NCI-H82 treated with DMSO at 0.1 percent for 48 hours (cell line): Measurements from ENCODE around the gene SRA1.

ENCODE experiments used
- DNase-seq: peaks from one replicate; lab custom pipeline; 2025; ENCODE audit not compliant: unreplicated experiment; lab: John Stamatoyannopoulos, UW

The SRA1 gene

DNA sequence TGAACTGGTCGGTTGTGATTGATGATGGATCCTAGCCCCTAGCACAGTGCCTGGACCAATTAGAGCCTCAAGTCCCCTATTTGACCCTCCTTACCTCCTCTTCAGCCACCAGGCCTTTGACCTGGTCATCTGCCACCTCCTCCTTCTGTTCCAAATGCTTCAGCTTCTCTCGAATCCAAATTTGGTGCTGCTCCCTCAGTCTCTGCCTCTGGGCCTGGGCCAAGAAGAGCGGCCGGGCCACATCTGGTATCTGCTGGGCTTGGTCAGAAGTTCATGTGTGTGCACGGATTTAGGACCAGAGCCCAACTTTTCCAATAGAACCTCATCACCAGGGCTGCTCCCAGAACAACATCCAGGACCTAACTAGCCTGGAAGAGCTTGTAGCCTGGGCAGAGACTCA is 13.8 kb upstream of the SRA1 start:
- DNase-seq, result no peak

- DNase-seq, result no peak
These were observed 13.2 kb upstream of the SRA1 start for GRCh38 chr5:140570488-140570887.

- no peak for DNase-seq
These were observed 12.8 kb upstream of the SRA1 start for GRCh38 chr5:140570058-140570457.

DNA sequence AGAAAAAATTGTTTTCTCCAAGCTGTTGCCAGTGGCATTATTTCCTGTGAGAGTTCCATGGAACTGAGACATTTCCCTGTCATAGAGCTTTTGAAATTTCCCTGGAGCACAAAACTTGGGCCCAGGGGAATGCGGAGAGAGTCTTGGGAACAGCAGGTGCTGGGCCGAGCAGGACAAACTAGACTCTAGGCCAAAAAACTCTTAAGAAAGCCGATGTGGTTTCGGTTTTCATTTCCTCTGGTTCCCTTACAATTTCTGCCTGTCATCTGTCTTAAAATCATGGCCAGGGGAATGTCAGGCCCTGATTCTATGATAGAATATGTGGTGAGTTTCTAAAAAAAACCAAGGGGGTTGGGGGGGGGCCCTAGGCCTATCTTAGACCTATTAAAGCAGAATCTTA is 11.9 kb upstream of the SRA1 start:
- no peak for DNase-seq

DNA sequence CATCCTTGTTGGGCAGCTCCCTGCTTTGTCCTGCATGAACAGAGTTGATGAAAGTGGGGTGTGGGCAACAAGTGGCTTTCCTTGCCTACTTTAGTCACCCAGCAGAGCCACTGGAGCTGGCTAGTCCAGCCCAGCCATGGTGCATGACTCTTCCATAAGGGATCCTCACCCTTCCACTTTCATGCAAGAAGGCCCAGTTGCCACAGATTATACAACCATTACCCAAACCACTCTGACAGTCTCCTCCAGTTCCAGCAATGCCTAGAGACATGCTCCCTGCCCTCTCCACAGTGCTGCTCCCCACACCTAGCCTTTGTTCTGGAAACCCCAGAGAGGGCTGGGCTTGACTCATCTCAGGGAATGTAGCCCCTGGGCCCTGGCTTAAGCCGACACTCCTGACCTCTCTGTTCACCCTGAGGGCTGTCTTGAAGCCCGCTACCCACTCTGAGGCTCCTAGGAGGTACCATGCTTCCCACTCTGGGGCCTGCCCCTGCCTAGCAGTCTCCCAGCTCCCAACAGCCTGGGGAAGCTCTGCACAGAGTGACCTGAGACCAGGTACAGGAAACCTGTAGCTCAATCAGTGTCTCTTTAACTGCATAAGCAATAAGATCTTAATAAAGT is 11.3 kb upstream of the SRA1 start:
- no peak for DNase-seq

GRCh38 chr5:140567871-140568270 is 10.6 kb upstream of the SRA1 start:
- no peak for DNase-seq

DNA sequence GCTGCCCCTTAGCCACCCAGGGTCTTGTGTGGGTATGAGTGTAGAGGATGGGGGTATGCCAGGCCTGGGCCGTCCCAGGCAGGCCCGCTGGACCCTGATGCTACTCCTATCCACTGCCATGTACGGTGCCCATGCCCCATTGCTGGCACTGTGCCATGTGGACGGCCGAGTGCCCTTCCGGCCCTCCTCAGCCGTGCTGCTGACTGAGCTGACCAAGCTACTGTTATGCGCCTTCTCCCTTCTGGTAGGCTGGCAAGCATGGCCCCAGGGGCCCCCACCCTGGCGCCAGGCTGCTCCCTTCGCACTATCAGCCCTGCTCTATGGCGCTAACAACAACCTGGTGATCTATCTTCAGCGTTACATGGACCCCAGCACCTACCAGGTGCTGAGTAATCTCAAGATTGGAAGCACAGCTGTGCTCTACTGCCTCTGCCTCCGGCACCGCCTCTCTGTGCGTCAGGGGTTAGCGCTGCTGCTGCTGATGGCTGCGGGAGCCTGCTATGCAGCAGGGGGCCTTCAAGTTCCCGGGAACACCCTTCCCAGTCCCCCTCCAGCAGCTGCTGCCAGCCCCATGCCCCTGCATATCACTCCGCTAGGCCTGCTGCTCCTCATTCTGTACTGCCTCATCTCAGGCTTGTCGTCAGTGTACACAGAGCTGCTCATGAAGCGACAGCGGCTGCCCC is 10.0 kb upstream of the SRA1 start:
- no peak for DNase-seq

DNA sequence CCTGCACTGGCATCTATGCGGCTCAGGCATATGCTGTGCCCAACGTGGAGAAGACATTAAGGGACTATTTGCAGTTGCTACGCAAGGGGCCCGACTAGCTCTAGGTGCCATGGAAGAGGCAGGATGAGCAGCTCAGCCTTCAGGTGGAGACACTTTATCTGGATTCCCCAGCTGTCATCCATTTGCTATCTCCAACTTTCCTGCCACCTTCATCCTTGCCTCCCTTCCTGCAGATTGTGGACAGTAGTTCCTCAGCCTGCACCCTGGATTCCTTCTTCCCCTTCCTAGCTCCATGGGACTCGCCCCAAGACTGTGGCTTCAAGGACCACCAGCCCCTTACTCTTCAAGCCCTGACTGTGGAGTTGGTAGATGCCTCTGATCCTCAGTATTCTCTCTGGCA is 9.4 kb upstream of the SRA1 start:
- DNase-seq, result no peak

DNA sequence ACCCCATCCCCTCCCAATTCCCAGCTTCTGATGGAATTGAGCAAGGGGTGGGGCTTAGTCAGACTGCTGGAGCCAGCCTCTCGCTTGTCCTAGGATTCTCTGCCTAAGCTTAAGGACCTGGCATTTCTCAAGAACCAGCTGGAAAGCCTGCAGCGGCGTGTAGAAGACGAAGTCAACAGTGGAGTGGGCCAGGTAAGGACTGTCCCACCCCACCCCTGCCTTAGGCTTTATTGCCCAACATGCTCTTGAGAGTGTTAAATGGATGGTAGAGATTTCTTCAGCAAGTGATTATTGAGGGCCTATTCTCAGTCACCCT is 8.5 kb upstream of the SRA1 start:
- DNase-seq, result no peak

GRCh38 chr5:140565024-140565779 is 7.9 kb upstream of the SRA1 start:
- DNase-seq, result no peak

DNA sequence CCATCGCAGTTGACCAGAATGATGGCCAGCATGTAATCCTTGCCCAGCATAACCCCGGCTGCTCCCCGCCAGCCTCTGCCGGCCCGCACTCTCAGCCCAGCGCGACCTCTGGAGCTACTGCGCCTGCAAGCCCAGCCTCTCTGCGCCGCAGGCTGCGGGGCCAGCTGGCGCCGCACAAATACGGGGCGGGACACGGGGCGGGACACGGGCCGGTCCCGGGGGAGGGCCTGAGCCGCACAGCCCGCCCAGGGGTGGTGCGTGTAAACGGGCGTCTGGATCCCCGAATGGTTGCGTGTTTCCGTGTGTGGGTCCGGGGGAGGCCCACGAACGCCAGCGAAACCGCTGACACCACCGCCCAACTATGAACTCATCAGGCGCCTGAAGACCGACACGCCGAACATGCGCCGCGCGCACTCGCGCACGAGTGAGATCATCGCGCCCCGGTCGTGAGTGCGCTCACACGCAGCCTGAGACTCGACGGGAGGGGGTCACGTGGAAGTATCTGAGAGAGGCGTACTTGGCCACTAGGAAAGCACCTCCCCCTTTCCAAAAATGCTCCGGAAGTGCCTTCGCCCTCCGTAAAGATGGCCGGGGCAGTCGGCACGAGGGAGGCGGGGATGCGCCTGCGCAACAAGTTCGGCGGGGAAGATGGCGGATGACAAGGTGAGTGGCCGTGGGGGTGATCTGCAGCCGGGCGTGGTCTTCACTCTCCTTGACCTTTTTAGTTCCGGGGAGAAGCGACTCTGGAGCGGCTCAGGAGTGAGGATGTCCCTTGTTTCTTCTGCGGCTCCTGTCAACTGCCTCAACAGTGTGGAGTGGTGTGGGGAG is 7.1 kb upstream of the SRA1 start, which contains the start of the genes APBB3 and SLC35A4:
APBB3 (minus strand) TSS at position 403 of the 828 bp plus-strand sequence; CDS start at position 50, 353 bp downstream.
SLC35A4 (plus strand) TSS at position 633 of the 828 bp plus-strand sequence. CDS start 2,342 bp downstream, outside the sequence.
- DNase-seq, result peak; percentile 85

DNA sequence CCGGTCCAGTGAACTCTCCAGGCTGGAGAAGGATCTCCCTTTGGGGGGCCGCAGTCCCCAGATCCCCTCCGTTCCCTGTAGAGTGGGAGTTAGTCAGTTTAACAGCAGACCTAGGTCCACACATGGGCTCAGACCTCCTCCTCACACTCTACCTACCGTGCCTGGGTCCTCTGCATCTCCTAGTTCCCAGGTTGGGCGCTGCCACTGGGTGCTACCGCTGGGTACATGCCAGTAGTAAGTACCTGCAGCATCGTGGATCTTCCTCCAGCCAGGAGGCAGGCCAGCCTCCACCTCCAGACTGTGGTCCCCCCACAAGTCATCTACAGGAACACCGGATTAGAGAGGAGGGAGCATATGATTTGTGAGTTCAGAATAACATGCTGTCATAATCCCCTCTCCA is 6.3 kb upstream of the SRA1 start:
- no peak for DNase-seq

- DNase-seq, result no peak
These were observed 4.7 kb upstream of the SRA1 start for GRCh38 chr5:140561753-140562523.

GRCh38 chr5:140560227-140560626 is 3.0 kb upstream of the SRA1 start:
- no peak for DNase-seq

DNA sequence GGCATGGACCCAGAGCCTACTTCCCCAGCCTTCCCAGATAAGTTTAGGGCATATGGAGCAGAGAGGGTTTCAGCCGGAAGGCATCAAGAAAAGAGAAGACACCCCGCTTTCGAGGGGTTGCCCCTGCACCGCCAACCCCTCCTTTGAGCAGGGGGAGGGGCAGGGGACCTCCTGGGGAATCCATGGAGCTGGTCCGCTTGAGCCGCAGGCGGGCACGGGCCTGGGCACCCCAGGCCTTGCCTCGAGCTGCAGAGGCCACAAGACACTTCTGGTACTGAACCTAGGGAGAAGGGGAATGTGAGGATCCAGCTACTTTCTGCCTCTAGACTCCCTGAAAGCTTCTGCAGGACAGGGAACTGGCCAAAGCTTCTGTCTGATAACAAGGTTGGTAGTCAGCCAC is 1.3 kb upstream of the SRA1 start:
- DNase-seq, result no peak

DNA sequence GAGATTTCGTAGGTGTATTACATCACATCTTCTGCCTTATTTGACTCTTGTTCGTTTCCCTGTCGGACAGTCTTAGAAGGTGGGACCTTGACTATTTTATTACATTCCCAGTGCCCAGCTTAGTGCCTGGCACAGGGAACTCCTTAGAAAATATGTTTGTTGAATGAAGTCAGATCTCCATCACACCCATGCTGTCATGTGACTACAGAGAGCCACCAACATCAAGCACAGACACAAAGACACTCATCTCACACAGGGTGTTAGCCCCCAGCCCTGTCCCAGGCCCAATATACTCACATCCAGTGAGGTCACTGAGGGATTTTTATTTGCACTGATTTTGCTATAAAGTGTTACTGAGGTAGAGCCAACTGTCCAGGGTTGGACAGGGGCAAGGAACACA is 692 bp upstream of the SRA1 start:
- DNase-seq, result no peak

GRCh38 chr5:140556438-140556837 is 835 bp downstream of the SRA1 start:
- DNase-seq, result no peak

DNA sequence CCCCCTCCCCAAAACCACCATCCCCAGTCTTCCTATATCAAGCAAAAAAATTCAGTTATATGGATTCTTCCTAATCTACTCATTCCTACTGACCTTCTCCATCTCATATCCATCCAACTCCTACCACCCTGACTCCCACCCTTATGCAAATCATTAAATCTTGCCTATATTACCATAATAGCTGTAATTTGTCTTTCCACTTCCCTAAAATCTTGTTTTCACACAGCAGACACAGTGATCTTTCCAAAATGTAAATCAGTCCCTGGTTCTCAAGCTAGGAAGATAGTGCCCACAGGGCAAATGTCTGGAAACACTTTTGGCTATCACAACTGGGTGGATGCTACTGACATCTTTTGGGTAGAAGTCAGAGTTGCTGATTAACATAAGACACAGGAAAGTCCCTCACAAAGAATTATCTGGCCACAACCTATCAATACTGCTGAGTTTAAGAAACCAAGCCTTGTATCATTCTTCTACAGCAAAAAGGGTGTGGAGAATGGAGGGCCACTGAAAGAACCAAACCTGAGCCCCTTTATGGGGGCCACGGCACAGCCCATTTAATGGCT is 1.4 kb downstream of the SRA1 start:
- no peak for DNase-seq

DNA sequence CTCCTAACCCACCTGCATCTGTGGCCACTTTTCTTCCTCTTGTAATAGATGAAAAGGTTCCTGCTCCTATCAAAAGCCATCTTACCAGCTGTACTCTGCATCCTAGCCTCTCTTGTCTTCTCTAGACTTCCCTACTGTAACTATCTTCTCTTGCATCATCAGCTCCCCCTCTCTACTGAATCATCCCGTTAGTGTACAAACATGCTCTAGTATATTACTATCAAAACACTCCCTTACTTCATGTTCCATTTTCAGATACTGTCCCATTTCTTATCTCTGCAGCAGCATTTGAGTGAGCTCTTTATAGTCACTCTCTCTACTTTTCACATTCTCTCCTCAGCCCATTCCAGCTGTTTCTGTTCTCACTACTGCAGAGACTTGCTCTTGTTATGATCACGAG is 2.8 kb downstream of the SRA1 start:
- DNase-seq, result no peak

GRCh38 chr5:140553657-140554056 is 3.6 kb downstream of the SRA1 start:
- no peak for DNase-seq
